ENCODE data around the gene PIGM. TPM values are rescaled to one million over a fixed set of nuclear protein-coding genes. Genes with fewer than 3 reads are reported as not detected.

Gene PIGM
- total RNA-seq, 1 experiment from 2014 or later = 4.6 TPM

DNA sequence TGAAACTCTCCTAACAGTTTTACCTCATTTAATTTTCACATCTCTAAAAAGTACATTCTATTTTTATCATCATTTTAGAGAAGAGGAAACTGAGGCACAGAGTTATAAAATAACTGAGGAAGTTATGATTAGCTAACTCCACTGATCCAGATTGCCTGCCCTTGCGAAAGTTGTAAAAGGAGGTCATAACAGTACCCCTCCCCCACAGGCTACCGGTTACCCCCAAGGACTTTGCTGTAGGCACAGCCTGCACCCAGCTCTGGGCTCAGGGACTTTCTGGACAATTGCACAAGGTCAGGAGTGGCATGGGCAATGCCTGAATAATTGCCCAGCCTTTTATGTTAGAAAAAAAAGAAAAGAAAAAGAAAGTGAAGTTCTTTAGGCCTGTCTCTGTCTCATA, 22.7 kb downstream of the PIGM start:
- Histone ChIP-seq H3K4me1 (ENCODE audit: insufficient read depth, low read length, poor library complexity, severe bottlenecking) (no peaks in the 10 kb centered on the region), H3K27ac (ENCODE audit: low read depth, low read length, poor library complexity, severe bottlenecking) (no peak overlapping the region), H3K4me3 (ENCODE audit: low read depth, low read length, poor library complexity, severe bottlenecking) (no peak overlapping the region), H3K9me3 (ENCODE audit: low read depth, low read length, poor library complexity, severe bottlenecking) (no peaks in the 10 kb centered on the region), H3K36me3 (ENCODE audit: insufficient read depth, low read length, poor library complexity, severe bottlenecking) (no peaks in the 10 kb centered on the region), H3K27me3 (replicated peaks; ENCODE audit: insufficient read depth, low read depth, low read length, poor library complexity) (peaks cover 6% of the 10 kb centered on the region)
- intact Hi-C loops (cut with micrococcal nuclease; ENCODE audit: unreplicated experiment) = loop anchor here (5.0 to 10.0 kb wide), 5 partner anchors 117 to 877 kb away; partner anchors contain the start of gene DUSP23
- ChIA-PET CTCF (no interaction called here), POLR2A (ENCODE audit: low non-redundant PET) (no interaction called here)
- no peak for TF ChIP-seq EZH2 (IDR thresholded peaks at IDR 0.05; ENCODE audit: borderline replicate concordance, low read depth, low read length, poor library complexity, severe bottlenecking)
- TF ChIP-seq, protein P1, sequence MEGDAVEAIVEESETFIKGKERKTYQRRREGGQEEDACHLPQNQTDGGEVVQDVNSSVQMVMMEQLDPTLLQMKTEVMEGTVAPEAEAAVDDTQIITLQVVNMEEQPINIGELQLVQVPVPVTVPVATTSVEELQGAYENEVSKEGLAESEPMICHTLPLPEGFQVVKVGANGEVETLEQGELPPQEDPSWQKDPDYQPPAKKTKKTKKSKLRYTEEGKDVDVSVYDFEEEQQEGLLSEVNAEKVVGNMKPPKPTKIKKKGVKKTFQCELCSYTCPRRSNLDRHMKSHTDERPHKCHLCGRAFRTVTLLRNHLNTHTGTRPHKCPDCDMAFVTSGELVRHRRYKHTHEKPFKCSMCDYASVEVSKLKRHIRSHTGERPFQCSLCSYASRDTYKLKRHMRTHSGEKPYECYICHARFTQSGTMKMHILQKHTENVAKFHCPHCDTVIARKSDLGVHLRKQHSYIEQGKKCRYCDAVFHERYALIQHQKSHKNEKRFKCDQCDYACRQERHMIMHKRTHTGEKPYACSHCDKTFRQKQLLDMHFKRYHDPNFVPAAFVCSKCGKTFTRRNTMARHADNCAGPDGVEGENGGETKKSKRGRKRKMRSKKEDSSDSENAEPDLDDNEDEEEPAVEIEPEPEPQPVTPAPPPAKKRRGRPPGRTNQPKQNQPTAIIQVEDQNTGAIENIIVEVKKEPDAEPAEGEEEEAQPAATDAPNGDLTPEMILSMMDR (conservative IDR thresholded peaks at IDR 0.05; ENCODE audit: low read depth, low read length) = no peak
- no TSS peak for BruUV-seq (replicated peaks)
- no peak for DNase-seq (ENCODE audit: low spot score)

- CTCF ChIA-PET = interaction anchor here (0.6 to 1.8 kb wide), 26 partner anchors 10 to 875 kb away, joined by 3 to 11 read pairs (median 4); partner anchors contain the start of genes DUSP23 and PIGM
- intact Hi-C loops (cut with micrococcal nuclease; ENCODE audit: unreplicated experiment) = loop anchor here (2.0 to 10.0 kb wide), 7 partner anchors 71 to 875 kb away; partner anchors contain the start of gene DUSP23
- Histone ChIP-seq H3K27me3 (replicated peaks; ENCODE audit: insufficient read depth, low read depth, low read length, poor library complexity) (peaks cover 5% of the 10 kb centered on the region), H3K4me1 (ENCODE audit: insufficient read depth, low read length, poor library complexity, severe bottlenecking) (no peaks in the 10 kb centered on the region), H3K4me3 (ENCODE audit: low read depth, low read length, poor library complexity, severe bottlenecking) (no peak overlapping the region), H3K9me3 (ENCODE audit: low read depth, low read length, poor library complexity, severe bottlenecking) (no peaks in the 10 kb centered on the region), H3K27ac (ENCODE audit: low read depth, low read length, poor library complexity, severe bottlenecking) (no peak overlapping the region), H3K36me3 (ENCODE audit: insufficient read depth, low read length, poor library complexity, severe bottlenecking) (no peaks in the 10 kb centered on the region)
- TF ChIP-seq EZH2 (IDR thresholded peaks at IDR 0.05; ENCODE audit: borderline replicate concordance, low read depth, low read length, poor library complexity, severe bottlenecking) = no peak
- TF ChIP-seq, protein P1 (conservative IDR thresholded peaks at IDR 0.05; ENCODE audit: low read depth, low read length) = peak; percentile 83
- peak; percentile 48 for DNase-seq (ENCODE audit: low spot score)
- no TSS peak for BruUV-seq (replicated peaks)
- POLR2A ChIA-PET (ENCODE audit: low non-redundant PET) = no interaction called here
Measured at GRCh38 chr1:160007577-160008200, 24.1 kb downstream of the PIGM start.

DNA sequence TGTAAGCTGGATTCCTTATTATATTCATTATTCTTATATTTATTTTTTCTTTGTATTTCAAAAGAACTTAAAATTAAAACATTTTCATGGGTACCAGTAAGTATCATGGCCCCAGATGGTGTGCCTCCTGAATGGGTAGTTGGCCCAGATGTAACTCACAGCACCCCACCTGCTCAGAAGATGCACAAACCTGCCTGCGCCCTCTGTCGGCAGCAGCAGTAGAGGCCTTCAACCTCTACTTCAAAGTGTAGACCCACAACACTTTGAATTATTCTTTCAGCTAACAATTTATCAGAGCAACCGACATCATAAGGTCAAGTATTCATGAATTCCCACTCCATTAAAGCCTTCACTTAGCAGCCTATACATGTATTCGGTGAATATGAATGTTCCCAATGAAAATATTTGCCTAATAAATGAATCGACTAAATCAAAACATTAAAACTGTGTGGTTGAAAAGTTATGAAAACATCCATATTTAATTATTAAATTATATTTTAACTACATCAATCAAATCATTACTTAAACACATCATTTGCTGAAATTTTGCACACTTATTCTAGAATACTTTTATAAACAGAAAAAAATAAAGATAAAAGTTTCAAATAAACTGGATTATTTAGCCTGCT, 25.4 kb downstream of the PIGM start:
- ChIA-PET CTCF (interaction anchor here (0.6 to 1.8 kb wide), 7 partner anchors 11 to 226 kb away, joined by 3 to 11 read pairs (median 5); partner anchors contain the start of genes DUSP23 and PIGM), POLR2A (ENCODE audit: low non-redundant PET) (interaction anchor here (0.7 kb wide), 1 partner anchor 522 kb away, joined by 32 read pairs; no protein-coding TSS in a partner anchor)
- TF ChIP-seq, protein P1 (conservative IDR thresholded peaks at IDR 0.05; ENCODE audit: low read depth, low read length) = peak; percentile 96
- TF ChIP-seq EZH2 (IDR thresholded peaks at IDR 0.05; ENCODE audit: borderline replicate concordance, low read depth, low read length, poor library complexity, severe bottlenecking) = no peak
- no peaks in the 10 kb centered on the region for H3K27me3 ChIP-seq (replicated peaks; ENCODE audit: insufficient read depth, low read depth, low read length, poor library complexity)
- H3K4me1 ChIP-seq (ENCODE audit: insufficient read depth, low read length, poor library complexity, severe bottlenecking) = no peaks in the 10 kb centered on the region
- H3K4me3 ChIP-seq (ENCODE audit: low read depth, low read length, poor library complexity, severe bottlenecking) = no peak overlapping the region
- no peaks in the 10 kb centered on the region for H3K36me3 ChIP-seq (ENCODE audit: insufficient read depth, low read length, poor library complexity, severe bottlenecking)
- H3K9me3 ChIP-seq (ENCODE audit: low read depth, low read length, poor library complexity, severe bottlenecking) = no peaks in the 10 kb centered on the region
- no peak overlapping the region for H3K27ac ChIP-seq (ENCODE audit: low read depth, low read length, poor library complexity, severe bottlenecking)
- BruUV-seq (replicated peaks) = no TSS peak
- peak; percentile 74 for DNase-seq (ENCODE audit: low spot score)
- intact Hi-C loops (cut with micrococcal nuclease; ENCODE audit: unreplicated experiment) = loop anchor here (2.0 to 10.0 kb wide), 7 partner anchors 70 to 874 kb away; partner anchors contain the start of gene DUSP23

Data from A673 (cell line).